GM19099 (cell line): Measurements from ENCODE around the gene RACGAP1.

Experiments
- POLR2A ChIP-seq: IDR thresholded peaks from 3 replicates; pipeline ENCODE4 v1.6.1; 2011; ENCODE audit warnings: low read depth; ENCODE audit not compliant: insufficient read length; ENCODE audit errors: extremely low read depth

The RACGAP1 gene

GRCh38 chr12:49963976-49964815 is 61.1 kb downstream of the RACGAP1 start:
- no peak for TF ChIP-seq POLR2A

- no peak for TF ChIP-seq POLR2A
These were observed 62.2 kb downstream of the RACGAP1 start for GRCh38 chr12:49962861-49963765.

- TF ChIP-seq POLR2A = no peak
These were observed 63.1 kb downstream of the RACGAP1 start for GRCh38 chr12:49961993-49962764.

- TF ChIP-seq POLR2A = no peak
These were observed 64.0 kb downstream of the RACGAP1 start, which contains the start of gene AQP5 for GRCh38 chr12:49961111-49961922. TSS of gene AQP5 (plus strand) at chr12:49961872. CDS start at chr12:49962018, 146 bp downstream.

GRCh38 chr12:49960474-49961110 is 64.7 kb downstream of the RACGAP1 start:
- TF ChIP-seq POLR2A = no peak

- TF ChIP-seq POLR2A = no peak
These were observed 65.4 kb downstream of the RACGAP1 start for GRCh38 chr12:49959685-49960473.

- no peak for TF ChIP-seq POLR2A
These were observed 67.7 kb downstream of the RACGAP1 start for GRCh38 chr12:49957570-49957967.

GRCh38 chr12:49956663-49957569 is 68.4 kb downstream of the RACGAP1 start:
- no peak for TF ChIP-seq POLR2A

- no peak for TF ChIP-seq POLR2A
These were observed 69.2 kb downstream of the RACGAP1 start for GRCh38 chr12:49955899-49956662.

GRCh38 chr12:49954863-49955830 is 70.1 kb downstream of the RACGAP1 start:
- TF ChIP-seq POLR2A = no peak
